ENCODE results near the gene IFITM10.

Gene IFITM10

DNA sequence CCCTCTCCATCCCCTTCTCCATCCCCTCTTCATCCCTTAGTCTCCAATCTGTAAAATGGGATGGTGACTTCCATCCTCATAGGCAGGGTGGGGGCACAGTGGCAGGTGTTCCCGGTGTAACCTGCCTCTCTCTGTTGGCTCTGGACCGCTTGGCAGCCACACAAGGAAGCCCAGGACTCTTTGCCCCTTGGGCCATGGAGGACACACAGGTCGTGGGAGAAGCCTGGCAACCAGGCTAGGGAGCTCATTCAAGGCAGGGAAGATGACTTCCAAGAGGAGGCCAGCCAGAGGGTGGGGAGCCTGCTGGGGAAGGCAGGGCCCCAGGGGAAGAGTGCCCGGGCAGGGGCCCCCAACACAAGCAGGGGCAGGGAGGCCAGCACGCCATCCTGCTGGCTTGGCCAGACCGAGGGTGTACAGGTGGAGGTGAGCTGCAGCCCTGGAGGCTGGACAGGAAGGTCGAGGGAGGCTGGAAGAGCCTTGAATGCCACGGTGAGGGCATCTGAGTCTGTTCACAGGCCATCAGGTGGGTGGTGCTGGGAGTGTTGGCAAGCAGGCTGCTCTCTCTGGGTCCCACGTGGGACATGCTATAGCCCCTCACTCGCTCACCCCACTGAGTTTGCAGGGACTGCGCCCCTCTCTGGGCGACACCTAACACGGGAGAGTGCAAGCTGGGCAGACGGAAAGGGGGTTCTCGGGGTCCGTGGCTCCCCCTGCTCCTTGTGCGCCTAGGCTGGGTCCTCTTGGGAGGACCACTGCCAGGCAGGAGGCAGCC lies 28.8 kb upstream of the IFITM10 start:
- no peak overlapping the region for H3K27ac ChIP-seq (ENCODE audit: low read length)
- no peak overlapping the region for H3K4me2 ChIP-seq (ENCODE audit: low read length)
- no peaks in the 10 kb centered on the region for H3K9me3 ChIP-seq (ENCODE audit: insufficient read depth, low read length)
- H3K4me1 ChIP-seq (ENCODE audit: low read length): no peaks in the 10 kb centered on the region
- no peak overlapping the region for H2AFZ ChIP-seq (ENCODE audit: low read depth, low read length)
- no peak overlapping the region for H3K4me3 ChIP-seq (ENCODE audit: low read length)
- no peaks in the 10 kb centered on the region for H3K36me3 ChIP-seq (replicated peaks; ENCODE audit: low read depth, low read length)
- no peaks in the 10 kb centered on the region for H3K79me2 ChIP-seq (ENCODE audit: low read length)
- H3K27me3 ChIP-seq (ENCODE audit: low read depth, low read length): peaks cover 21% of the 10 kb centered on the region
- no peaks in the 10 kb centered on the region for H4K20me1 ChIP-seq (ENCODE audit: insufficient read depth, low read length)
- TF ChIP-seq EZH2phosphoT487 (IDR thresholded peaks at IDR 0.05; ENCODE audit: low read depth): no peak
- no peak for TF ChIP-seq CTCF (IDR thresholded peaks at IDR 0.05; ENCODE audit: low read depth, low read length)
- no peak overlapping the region for H3K9ac ChIP-seq (ENCODE audit: low read length)

GRCh38 chr11:1778141-1778911 lies 27.9 kb upstream of the IFITM10 start:
- Histone ChIP-seq H3K79me2 (ENCODE audit: low read length) (no peaks in the 10 kb centered on the region), H3K4me1 (ENCODE audit: low read length) (no peaks in the 10 kb centered on the region), H3K36me3 (replicated peaks; ENCODE audit: low read depth, low read length) (no peaks in the 10 kb centered on the region), H3K9ac (ENCODE audit: low read length) (no peak overlapping the region), H3K4me3 (ENCODE audit: low read length) (no peak overlapping the region), H3K4me2 (ENCODE audit: low read length) (no peak overlapping the region), H3K27ac (ENCODE audit: low read length) (no peak overlapping the region), H4K20me1 (ENCODE audit: insufficient read depth, low read length) (no peaks in the 10 kb centered on the region), H3K9me3 (ENCODE audit: insufficient read depth, low read length) (no peaks in the 10 kb centered on the region), H3K27me3 (ENCODE audit: low read depth, low read length) (peaks cover 25% of the 10 kb centered on the region), H2AFZ (ENCODE audit: low read depth, low read length) (no peak overlapping the region)
- no peak for TF ChIP-seq CTCF (IDR thresholded peaks at IDR 0.05; ENCODE audit: low read depth, low read length)
- no peak for TF ChIP-seq EZH2phosphoT487 (IDR thresholded peaks at IDR 0.05; ENCODE audit: low read depth)

- Histone ChIP-seq H3K9ac (ENCODE audit: low read length) (no peak overlapping the region), H3K4me1 (ENCODE audit: low read length) (peaks cover 1% of the 10 kb centered on the region; the same call in 1 of the 2 replicates), H3K27ac (ENCODE audit: low read length) (no peak overlapping the region), H2AFZ (ENCODE audit: low read depth, low read length) (no peak overlapping the region), H3K4me2 (ENCODE audit: low read length) (no peak overlapping the region), H3K4me3 (ENCODE audit: low read length) (no peak overlapping the region), H3K9me3 (ENCODE audit: insufficient read depth, low read length) (no peaks in the 10 kb centered on the region), H3K36me3 (replicated peaks; ENCODE audit: low read depth, low read length) (no peaks in the 10 kb centered on the region), H3K79me2 (ENCODE audit: low read length) (no peaks in the 10 kb centered on the region), H4K20me1 (ENCODE audit: insufficient read depth, low read length) (no peaks in the 10 kb centered on the region), H3K27me3 (ENCODE audit: low read depth, low read length) (peaks cover 23% of the 10 kb centered on the region)
- TF ChIP-seq EZH2phosphoT487 (IDR thresholded peaks at IDR 0.05; ENCODE audit: low read depth) (no peak), CTCF (IDR thresholded peaks at IDR 0.05; ENCODE audit: low read depth, low read length) (no peak)
These were observed 27.3 kb upstream of the IFITM10 start for GRCh38 chr11:1777737-1778136.

All from OCI-LY3 (cell line).